KMS-11 (cell line): ENCODE results near the gene PIN1.

Source experiments
- H2AFZ ChIP-seq: fragments of 200-600 bp; sonication (generic); 2 replicates; pipeline ENCODE4 v1.6.1; 2016; ENCODE audit warnings: antibody characterized with exemption, mixed run types, low read depth
- H3K27ac ChIP-seq: fragments of 200-600 bp; sonication (generic); 2 replicates; pipeline ENCODE4 v1.6.1; 2016; ENCODE audit warnings: mild to moderate bottlenecking, mixed run types
- H3K27me3 ChIP-seq: fragments of 200-600 bp; sonication (generic); 2 replicates; pipeline ENCODE4 v1.6.1; 2017; ENCODE audit warnings: mild to moderate bottlenecking, low read depth, mixed run types, moderate library complexity; ENCODE audit not compliant: insufficient read depth
- H3K36me3 ChIP-seq: fragments of 200-600 bp; sonication (generic); 2 replicates; pipeline ENCODE4 v1.6.1; 2017; ENCODE audit warnings: mild to moderate bottlenecking, mixed run types; ENCODE audit not compliant: insufficient read depth
- H3K4me1 ChIP-seq: fragments of 200-600 bp; sonication (generic); 2 replicates; pipeline ENCODE4 v1.6.1; 2016; ENCODE audit warnings: mild to moderate bottlenecking, low read depth, mixed run types; ENCODE audit not compliant: poor library complexity, severe bottlenecking
- H3K4me2 ChIP-seq: fragments of 200-600 bp; sonication (generic); 2 replicates; pipeline ENCODE4 v1.7.0; 2016; ENCODE audit warnings: mild to moderate bottlenecking, mixed run types
- H3K4me3 ChIP-seq: fragments of 200-600 bp; sonication (generic); IDR thresholded peaks from 2 replicates; pipeline ENCODE4 v1.6.1; 2017; ENCODE audit warnings: low read depth, low read length, mixed read lengths; ENCODE audit not compliant: insufficient read depth
- H3K79me2 ChIP-seq: fragments of 200-600 bp; sonication (generic); 2 replicates; pipeline ENCODE4 v1.6.1; 2016; ENCODE audit warnings: low read depth, mixed run types; ENCODE audit not compliant: insufficient read depth
- H3K9ac ChIP-seq: fragments of 200-600 bp; sonication (generic); 2 replicates; pipeline ENCODE4 v1.6.1; 2016; ENCODE audit warnings: mild to moderate bottlenecking, mixed run types
- H4K20me1 ChIP-seq: fragments of 200-600 bp; sonication (generic); 2 replicates; pipeline ENCODE4 v1.6.1; 2016; ENCODE audit warnings: mild to moderate bottlenecking, mixed run types; ENCODE audit not compliant: insufficient read depth
- TF ChIP-seq, protein P1 (sequence below): fragments of 200-600 bp; sonication (generic); conservative IDR thresholded peaks from 2 replicates; pipeline ENCODE4 v1.6.1; 2017; ENCODE audit warnings: low read depth, mild to moderate bottlenecking, antibody characterized with exemption, low read length, moderate library complexity, mixed read lengths

PIN1 gene

DNA sequence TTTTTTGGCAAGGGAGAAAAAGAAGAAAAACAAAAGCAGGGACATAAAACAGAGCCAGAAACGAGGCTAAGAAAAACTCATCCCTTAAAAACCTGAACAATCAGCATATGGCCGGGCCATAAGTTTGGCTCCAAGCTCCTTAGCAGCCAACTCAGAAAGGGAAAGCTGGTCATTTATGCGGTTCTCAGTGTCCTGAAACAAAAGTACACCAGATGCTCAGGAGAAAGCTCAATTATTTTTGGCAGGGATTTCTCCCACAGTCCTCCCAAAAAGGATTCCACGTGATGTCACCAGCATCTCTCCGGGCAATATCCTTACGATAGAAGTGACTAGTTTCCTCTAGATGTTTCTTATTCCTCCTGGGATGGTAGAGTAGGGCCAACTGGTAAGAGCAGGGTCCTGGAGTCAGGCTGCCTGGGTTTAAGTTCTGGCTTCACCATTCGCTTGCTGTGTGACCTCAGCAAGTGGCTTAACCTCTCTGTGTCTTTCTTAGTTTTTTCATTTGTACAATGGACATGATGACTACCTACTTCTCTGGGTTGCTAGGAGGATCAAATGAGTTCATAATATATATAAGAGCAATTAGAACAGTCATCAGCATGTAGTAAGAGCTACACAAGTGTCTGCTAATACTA, 34.0 kb downstream of the PIN1 start:
- TF ChIP-seq, protein P1, sequence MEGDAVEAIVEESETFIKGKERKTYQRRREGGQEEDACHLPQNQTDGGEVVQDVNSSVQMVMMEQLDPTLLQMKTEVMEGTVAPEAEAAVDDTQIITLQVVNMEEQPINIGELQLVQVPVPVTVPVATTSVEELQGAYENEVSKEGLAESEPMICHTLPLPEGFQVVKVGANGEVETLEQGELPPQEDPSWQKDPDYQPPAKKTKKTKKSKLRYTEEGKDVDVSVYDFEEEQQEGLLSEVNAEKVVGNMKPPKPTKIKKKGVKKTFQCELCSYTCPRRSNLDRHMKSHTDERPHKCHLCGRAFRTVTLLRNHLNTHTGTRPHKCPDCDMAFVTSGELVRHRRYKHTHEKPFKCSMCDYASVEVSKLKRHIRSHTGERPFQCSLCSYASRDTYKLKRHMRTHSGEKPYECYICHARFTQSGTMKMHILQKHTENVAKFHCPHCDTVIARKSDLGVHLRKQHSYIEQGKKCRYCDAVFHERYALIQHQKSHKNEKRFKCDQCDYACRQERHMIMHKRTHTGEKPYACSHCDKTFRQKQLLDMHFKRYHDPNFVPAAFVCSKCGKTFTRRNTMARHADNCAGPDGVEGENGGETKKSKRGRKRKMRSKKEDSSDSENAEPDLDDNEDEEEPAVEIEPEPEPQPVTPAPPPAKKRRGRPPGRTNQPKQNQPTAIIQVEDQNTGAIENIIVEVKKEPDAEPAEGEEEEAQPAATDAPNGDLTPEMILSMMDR = no peak
- Histone ChIP-seq H3K4me1 (peaks cover 10% of the 10 kb centered on the region), H3K4me3 (no peak overlapping the region), H3K9ac (no peak overlapping the region), H2AFZ (no peak overlapping the region), H3K27me3 (peaks cover 33% of the 10 kb centered on the region; the same call in 1 of the 2 replicates), H4K20me1 (no peaks in the 10 kb centered on the region), H3K4me2 (no peak overlapping the region), H3K79me2 (no peaks in the 10 kb centered on the region), H3K36me3 (no peaks in the 10 kb centered on the region), H3K27ac (no peak overlapping the region)

DNA sequence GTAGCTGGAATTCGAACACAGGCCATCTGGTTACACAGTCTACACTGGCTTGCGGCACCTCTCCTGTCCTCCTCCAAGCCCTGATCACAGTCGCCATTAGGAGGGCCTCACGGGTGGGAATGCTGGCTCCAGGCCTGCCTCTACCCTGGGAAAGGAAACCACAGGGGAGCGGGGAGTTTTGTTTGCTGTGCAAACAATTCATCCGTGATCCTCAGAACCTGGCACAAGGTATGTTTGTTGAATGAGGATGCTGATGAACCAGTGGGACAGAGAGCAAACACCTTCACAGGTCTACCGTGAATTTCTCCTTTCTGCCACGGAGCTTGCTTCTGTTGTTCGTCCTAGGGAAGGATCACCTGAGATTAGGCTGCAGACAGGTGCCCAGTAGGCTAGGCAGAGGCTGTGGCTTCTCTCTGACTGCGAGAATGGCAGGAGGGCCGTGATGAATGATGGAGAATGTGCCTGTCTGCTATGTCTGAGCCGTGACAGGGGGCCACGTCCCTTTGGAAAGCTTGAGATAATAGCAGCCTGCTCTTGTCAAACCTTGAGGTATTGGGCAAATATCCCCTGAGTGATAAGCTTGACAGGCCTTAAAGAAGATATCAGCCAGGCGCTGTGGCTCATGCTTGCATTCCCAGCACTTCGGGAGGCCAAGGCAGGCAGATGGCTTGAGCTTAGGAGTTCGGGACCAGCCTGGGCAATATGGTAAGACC, 36.7 kb downstream of the PIN1 start:
- Histone ChIP-seq H3K4me3 (no peak overlapping the region), H3K36me3 (no peaks in the 10 kb centered on the region), H3K79me2 (no peaks in the 10 kb centered on the region), H3K27me3 (peaks cover 32% of the 10 kb centered on the region; the same call in 1 of the 2 replicates), H3K4me1 (no peaks in the 10 kb centered on the region), H2AFZ (no peak overlapping the region), H3K9ac (no peak overlapping the region), H3K27ac (no peak overlapping the region), H4K20me1 (no peaks in the 10 kb centered on the region), H3K4me2 (no peak overlapping the region)
- TF ChIP-seq, protein P1 = no peak

DNA sequence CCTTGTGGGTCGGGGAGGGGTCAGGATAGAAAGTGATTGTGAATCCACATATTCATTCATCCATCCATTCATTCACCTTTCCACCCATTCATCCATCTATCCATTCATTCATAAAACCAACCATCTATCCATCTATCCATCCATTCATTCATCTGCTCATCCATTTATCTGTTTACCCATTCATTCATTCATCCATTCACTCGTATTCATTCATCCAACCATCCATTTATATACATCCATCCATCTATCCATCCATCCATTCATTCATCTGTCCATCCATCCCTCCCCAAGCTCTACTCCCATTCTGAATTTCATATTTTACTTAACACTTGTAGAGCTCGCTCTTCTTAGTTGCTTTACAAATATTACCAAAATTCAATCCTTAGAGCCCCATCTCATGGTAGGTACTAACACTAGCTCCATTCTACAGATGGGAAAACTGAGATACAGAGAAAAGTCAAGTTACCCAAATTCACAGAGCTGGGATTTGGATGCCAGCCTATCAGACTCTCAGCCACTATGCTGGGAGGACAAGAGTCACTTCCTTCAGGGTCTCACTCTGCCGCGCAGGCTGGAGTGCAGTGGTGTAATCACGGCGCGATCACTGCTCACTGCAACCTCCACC, 37.6 kb downstream of the PIN1 start:
- TF ChIP-seq, protein P1 = no peak
- Histone ChIP-seq H4K20me1 (no peaks in the 10 kb centered on the region), H3K27me3 (peaks cover 32% of the 10 kb centered on the region; the same call in 1 of the 2 replicates), H3K4me3 (no peak overlapping the region), H3K36me3 (no peaks in the 10 kb centered on the region), H3K4me2 (no peak overlapping the region), H2AFZ (no peak overlapping the region), H3K4me1 (no peaks in the 10 kb centered on the region), H3K9ac (no peak overlapping the region), H3K79me2 (no peaks in the 10 kb centered on the region), H3K27ac (no peak overlapping the region)

DNA sequence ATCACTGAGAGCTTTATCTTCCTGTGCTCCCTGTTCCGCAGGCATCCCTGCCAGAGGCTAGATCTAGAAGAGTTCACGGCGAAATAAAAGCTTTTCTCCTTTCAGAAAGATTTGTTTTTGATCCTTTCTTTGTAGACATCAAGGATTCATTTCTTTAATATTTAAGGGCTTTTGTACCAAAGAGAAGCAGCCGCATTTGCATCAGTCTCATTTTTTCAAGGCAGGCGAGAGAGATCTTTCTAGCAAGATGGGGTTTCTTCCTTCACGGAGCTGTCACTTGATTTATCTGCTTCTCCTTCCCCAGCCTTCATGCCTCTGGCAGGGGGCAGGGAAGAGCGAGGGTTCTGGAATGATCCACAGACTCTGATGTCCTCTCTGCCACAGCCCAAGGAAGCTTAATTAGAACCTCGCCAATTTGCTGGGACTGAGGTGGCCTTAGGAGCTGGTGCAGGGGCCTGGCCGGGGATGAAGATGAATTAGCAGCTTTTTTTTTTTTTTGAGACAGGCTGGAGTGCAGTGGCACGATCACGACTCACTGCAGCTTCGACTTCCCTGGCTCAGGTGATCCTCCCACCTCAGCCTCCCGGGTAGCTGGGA, 40.0 kb downstream of the PIN1 start:
- Histone ChIP-seq H3K9ac (no peak overlapping the region), H3K27me3 (peaks cover 30% of the 10 kb centered on the region; the same call in 1 of the 2 replicates), H3K79me2 (no peaks in the 10 kb centered on the region), H3K27ac (no peak overlapping the region), H3K4me2 (no peak overlapping the region), H3K36me3 (no peaks in the 10 kb centered on the region), H4K20me1 (no peaks in the 10 kb centered on the region), H3K4me3 (no peak overlapping the region), H3K4me1 (no peaks in the 10 kb centered on the region), H2AFZ (no peak overlapping the region)
- TF ChIP-seq, protein P1 = no peak
